Panc1 (cell line): ENCODE results near the gene KIAA0232.

Experiments used
- POLR2AphosphoS5 ChIP-seq: IDR thresholded peaks from 2 replicates; pipeline ENCODE4 v1.6.1; 2012; ENCODE audit warnings: mild to moderate bottlenecking, low read depth, low read length, moderate library complexity
- TCF7L2 ChIP-seq: IDR thresholded peaks from 2 replicates; pipeline ENCODE4 v1.6.1; 2011; ENCODE audit warnings: mild to moderate bottlenecking, low read depth, low read length, inconsistent platforms
- TF ChIP-seq, protein P1 (sequence below): fragments of 450-650 bp; IDR thresholded peaks from 2 replicates; pipeline ENCODE4 v1.5.1; 2017; ENCODE audit warnings: mild to moderate bottlenecking
- TF ChIP-seq, protein P2 (sequence below), 2 experiments: IDR thresholded peaks; 2 replicates each; pipeline ENCODE4 v1.6.1; 2011 to 2012; ENCODE audit warnings: low read depth in 2 of 2, control low read depth in 1 of 2, low read length in 1 of 2, mild to moderate bottlenecking in 1 of 2, moderate library complexity in 1 of 2; ENCODE audit not compliant: insufficient read depth in 1 of 2

DNA sequence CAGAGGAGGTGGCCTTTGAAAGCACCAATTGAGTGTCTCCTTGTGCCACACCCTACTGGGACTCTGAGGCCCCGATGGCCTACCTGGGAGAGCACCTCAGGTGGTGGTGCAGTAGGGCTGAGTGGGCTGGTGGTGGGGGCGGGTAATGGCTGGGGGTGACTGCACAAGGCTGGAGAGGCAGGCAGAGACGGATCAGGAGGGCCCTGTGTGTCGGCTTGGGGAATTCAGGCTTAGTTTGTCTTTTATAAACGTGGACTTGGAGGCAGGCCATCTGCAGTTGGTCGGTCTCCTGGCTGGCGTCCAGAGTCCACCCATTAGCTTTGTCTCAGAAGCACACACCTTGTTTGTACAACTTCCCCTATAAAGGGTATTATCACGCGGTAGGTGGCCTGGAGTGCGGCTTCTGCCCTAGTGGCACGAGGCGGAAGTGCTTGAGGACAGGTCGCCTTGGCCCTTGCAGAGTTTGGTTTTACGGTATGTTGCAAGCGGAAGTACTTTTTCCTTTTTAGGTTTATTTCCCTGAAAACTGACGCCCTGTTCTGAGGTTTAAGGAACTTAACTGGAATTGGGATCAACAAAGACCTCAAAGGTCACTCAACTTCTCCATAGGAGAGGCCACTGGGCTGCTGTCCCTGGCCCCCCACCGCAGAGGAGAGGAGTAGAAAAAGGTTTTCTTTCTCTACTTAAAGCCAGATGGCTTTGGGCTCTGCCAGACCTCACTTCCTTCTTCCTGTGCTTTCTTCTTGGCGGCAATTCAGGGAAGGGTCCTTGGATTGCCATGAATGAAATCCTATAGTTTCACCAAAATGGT, 135.1 kb downstream of the KIAA0232 start:
- TF ChIP-seq, protein P1, sequence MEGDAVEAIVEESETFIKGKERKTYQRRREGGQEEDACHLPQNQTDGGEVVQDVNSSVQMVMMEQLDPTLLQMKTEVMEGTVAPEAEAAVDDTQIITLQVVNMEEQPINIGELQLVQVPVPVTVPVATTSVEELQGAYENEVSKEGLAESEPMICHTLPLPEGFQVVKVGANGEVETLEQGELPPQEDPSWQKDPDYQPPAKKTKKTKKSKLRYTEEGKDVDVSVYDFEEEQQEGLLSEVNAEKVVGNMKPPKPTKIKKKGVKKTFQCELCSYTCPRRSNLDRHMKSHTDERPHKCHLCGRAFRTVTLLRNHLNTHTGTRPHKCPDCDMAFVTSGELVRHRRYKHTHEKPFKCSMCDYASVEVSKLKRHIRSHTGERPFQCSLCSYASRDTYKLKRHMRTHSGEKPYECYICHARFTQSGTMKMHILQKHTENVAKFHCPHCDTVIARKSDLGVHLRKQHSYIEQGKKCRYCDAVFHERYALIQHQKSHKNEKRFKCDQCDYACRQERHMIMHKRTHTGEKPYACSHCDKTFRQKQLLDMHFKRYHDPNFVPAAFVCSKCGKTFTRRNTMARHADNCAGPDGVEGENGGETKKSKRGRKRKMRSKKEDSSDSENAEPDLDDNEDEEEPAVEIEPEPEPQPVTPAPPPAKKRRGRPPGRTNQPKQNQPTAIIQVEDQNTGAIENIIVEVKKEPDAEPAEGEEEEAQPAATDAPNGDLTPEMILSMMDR = no peak; the same call in 1 of the 2 replicates
- TF ChIP-seq POLR2AphosphoS5 (no peak), TCF7L2 (no peak)
- TF ChIP-seq, protein P2, sequence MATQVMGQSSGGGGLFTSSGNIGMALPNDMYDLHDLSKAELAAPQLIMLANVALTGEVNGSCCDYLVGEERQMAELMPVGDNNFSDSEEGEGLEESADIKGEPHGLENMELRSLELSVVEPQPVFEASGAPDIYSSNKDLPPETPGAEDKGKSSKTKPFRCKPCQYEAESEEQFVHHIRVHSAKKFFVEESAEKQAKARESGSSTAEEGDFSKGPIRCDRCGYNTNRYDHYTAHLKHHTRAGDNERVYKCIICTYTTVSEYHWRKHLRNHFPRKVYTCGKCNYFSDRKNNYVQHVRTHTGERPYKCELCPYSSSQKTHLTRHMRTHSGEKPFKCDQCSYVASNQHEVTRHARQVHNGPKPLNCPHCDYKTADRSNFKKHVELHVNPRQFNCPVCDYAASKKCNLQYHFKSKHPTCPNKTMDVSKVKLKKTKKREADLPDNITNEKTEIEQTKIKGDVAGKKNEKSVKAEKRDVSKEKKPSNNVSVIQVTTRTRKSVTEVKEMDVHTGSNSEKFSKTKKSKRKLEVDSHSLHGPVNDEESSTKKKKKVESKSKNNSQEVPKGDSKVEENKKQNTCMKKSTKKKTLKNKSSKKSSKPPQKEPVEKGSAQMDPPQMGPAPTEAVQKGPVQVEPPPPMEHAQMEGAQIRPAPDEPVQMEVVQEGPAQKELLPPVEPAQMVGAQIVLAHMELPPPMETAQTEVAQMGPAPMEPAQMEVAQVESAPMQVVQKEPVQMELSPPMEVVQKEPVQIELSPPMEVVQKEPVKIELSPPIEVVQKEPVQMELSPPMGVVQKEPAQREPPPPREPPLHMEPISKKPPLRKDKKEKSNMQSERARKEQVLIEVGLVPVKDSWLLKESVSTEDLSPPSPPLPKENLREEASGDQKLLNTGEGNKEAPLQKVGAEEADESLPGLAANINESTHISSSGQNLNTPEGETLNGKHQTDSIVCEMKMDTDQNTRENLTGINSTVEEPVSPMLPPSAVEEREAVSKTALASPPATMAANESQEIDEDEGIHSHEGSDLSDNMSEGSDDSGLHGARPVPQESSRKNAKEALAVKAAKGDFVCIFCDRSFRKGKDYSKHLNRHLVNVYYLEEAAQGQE (IDR thresholded peaks at IDR 0.05; ENCODE audit: insufficient read depth in 1 of 2, low read depth in 2 of 2, low read length in 1 of 2) = no peak
